ENCODE data around the gene PRDM10.
A peak's percentile ranks its signal among the peaks of the same experiment; 100 is the strongest.

PRDM10 gene

DNA sequence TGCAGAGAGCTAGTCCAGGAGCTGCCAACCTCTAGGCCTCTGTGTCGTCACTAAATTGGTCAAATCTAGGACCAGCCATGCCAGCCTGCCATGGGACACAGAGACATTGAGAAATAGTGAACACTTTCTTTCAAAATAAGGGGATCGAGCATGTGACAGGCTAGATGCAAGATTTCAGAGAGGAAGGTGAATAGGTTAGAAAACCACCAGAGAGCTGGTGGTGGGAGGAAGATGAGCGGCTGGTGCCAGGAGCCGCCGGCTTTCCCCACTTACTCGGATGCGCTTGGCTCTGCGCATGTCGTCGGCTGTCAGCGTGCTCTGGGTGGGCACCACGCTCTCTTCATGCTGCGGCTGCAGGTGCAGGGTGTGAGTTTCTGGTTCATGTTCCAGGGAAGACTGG is 71.9 kb downstream of the PRDM10 start:
- TF ChIP-seq CTCF (IDR thresholded peaks at IDR 0.05; ENCODE audit: low read length, missing control alignments): no peak
- no peak for DNase-seq (ENCODE audit: low read depth)
- H3K4me3 ChIP-seq (replicated peaks; ENCODE audit: low read depth, low read length): no peak overlapping the region

DNA sequence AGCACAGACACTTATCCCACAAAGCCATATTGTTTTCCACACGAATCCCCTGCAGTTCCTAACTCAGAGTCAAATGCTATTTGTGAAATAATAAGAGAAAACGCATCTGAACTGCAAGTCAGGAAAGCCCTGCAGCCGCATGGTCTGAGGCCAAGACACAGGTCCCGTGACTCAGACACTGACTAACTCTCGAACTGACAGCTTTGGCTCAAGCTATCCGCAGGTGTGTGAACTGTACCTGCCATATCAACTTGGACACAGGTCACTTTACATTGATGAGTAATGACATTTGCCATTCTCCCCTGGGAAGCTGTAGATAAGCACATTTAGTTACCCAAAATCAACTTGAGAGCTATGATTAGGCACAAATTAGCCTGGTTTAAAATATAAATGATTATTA is 72.3 kb downstream of the PRDM10 start:
- no peak for DNase-seq (ENCODE audit: low read depth)
- no peak overlapping the region for H3K4me3 ChIP-seq (replicated peaks; ENCODE audit: low read depth, low read length)
- no peak for TF ChIP-seq CTCF (IDR thresholded peaks at IDR 0.05; ENCODE audit: low read length, missing control alignments)

GRCh38 chr11:129929721-129930120 is 72.9 kb downstream of the PRDM10 start:
- no peak for DNase-seq (ENCODE audit: low read depth)
- no peak overlapping the region for H3K4me3 ChIP-seq (replicated peaks; ENCODE audit: low read depth, low read length)
- TF ChIP-seq CTCF (IDR thresholded peaks at IDR 0.05; ENCODE audit: low read length, missing control alignments): no peak

- no peak overlapping the region for H3K4me3 ChIP-seq (replicated peaks; ENCODE audit: low read depth, low read length)
- no peak for DNase-seq (ENCODE audit: low read depth)
- no peak for TF ChIP-seq CTCF (IDR thresholded peaks at IDR 0.05; ENCODE audit: low read length, missing control alignments)
These were observed 73.5 kb downstream of the PRDM10 start for GRCh38 chr11:129928923-129929692.

GRCh38 chr11:129922674-129923073 is 80.0 kb downstream of the PRDM10 start:
- no peak for DNase-seq (ENCODE audit: low read depth)
- no peak overlapping the region for H3K4me3 ChIP-seq (replicated peaks; ENCODE audit: low read depth, low read length)
- no peak for TF ChIP-seq CTCF (IDR thresholded peaks at IDR 0.05; ENCODE audit: low read length, missing control alignments)

GRCh38 chr11:129918361-129918760 is 84.3 kb downstream of the PRDM10 start:
- no peak overlapping the region for H3K4me3 ChIP-seq (replicated peaks; ENCODE audit: low read depth, low read length)
- DNase-seq (ENCODE audit: low read depth): no peak
- TF ChIP-seq CTCF (IDR thresholded peaks at IDR 0.05; ENCODE audit: low read length, missing control alignments): no peak

DNA sequence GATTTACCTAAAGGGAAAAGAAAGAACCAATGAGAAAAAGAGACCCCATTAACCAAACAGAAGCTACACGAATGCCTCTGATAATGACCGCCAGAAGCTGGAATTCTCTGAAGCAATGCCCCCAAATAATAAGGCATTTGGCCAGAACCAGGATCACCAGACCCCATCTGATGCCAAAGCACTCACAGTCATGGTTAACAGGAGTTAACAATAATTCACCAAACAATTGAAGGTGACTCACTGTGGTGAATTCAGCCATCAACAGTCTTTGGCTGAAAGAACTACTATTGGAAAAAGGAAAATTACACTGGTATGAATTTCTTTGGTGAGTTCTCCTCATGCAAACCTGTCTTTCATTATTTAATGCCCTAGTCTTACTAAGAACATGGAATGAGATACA is 85.4 kb downstream of the PRDM10 start:
- TF ChIP-seq CTCF (IDR thresholded peaks at IDR 0.05; ENCODE audit: low read length, missing control alignments): no peak
- DNase-seq (ENCODE audit: low read depth): peak; percentile 35
- H3K4me3 ChIP-seq (replicated peaks; ENCODE audit: low read depth, low read length): no peak overlapping the region

Measured in fibroblast of pulmonary artery (primary cell).